ENCODE data around the gene CACNG5.

CACNG5 gene

GRCh38 chr17:66826856-66827255 is 8.1 kb upstream of the CACNG5 start:
- no peak for DNase-seq

GRCh38 chr17:66829386-66829864 is 5.5 kb upstream of the CACNG5 start:
- DNase-seq: no peak

GRCh38 chr17:66829883-66830282 is 5.0 kb upstream of the CACNG5 start:
- DNase-seq: no peak

- no peak for DNase-seq
Measured at GRCh38 chr17:66830451-66830850, 4.5 kb upstream of the CACNG5 start.

- DNase-seq: no peak
Measured at GRCh38 chr17:66831383-66832210, 3.3 kb upstream of the CACNG5 start.

GRCh38 chr17:66833201-66833600 is 1.7 kb upstream of the CACNG5 start:
- DNase-seq: no peak

GRCh38 chr17:66834426-66834918 is 445 bp upstream of the CACNG5 start:
- no peak for DNase-seq

- no peak for DNase-seq
Measured at GRCh38 chr17:66835476-66835875, 559 bp downstream of the CACNG5 start.

GRCh38 chr17:66836063-66837005 is 1.4 kb downstream of the CACNG5 start:
- no peak for DNase-seq

GRCh38 chr17:66837226-66837625 is 2.3 kb downstream of the CACNG5 start:
- DNase-seq: no peak

GRCh38 chr17:66837885-66838665 is 3.2 kb downstream of the CACNG5 start:
- DNase-seq: no peak

GRCh38 chr17:66839616-66840015 is 4.7 kb downstream of the CACNG5 start:
- DNase-seq: no peak

- no peak for DNase-seq
Measured at GRCh38 chr17:66840061-66840460, 5.1 kb downstream of the CACNG5 start.

GRCh38 chr17:66841328-66841727 is 6.4 kb downstream of the CACNG5 start:
- no peak for DNase-seq

- no peak for DNase-seq
Measured at GRCh38 chr17:66841744-66842143, 6.8 kb downstream of the CACNG5 start.

GRCh38 chr17:66842505-66842904 is 7.6 kb downstream of the CACNG5 start:
- DNase-seq: no peak

GRCh38 chr17:66842959-66843358 is 8.0 kb downstream of the CACNG5 start:
- DNase-seq: no peak

GRCh38 chr17:66843627-66844026 is 8.7 kb downstream of the CACNG5 start:
- DNase-seq: no peak

GRCh38 chr17:66847704-66848103 is 12.8 kb downstream of the CACNG5 start:
- DNase-seq: no peak

- no peak for DNase-seq
Measured at GRCh38 chr17:66848496-66848895, 13.6 kb downstream of the CACNG5 start.

- no peak for DNase-seq
Measured at GRCh38 chr17:66849032-66849655, 14.2 kb downstream of the CACNG5 start.
